Body of pancreas (tissue), 4 donors: Measurements from ENCODE around the gene TNFSF12.

Source experiments
- POLR2A ChIP-seq, 3 donors: fragments of 450-650 bp; IDR thresholded peaks; one replicate each; pipeline ENCODE4 v1.6.1; 2016; ENCODE audit warnings: antibody characterized with exemption in 3 of 3, mild to moderate bottlenecking in 2 of 3
- TF ChIP-seq, protein P1 (sequence below), 7 experiments: fragments of 450-650 bp in 4 of 7; fragments of 200-600 bp in 3 of 7; sonication (generic) in 3 of 7; IDR thresholded peaks; one replicate each; pipeline ENCODE4 v1.5.1; 2016 to 2019; ENCODE audit warnings: antibody characterized with exemption in 7 of 7

- TF ChIP-seq POLR2A (IDR thresholded peaks at IDR 0.05), result no peak
- TF ChIP-seq, protein P1, sequence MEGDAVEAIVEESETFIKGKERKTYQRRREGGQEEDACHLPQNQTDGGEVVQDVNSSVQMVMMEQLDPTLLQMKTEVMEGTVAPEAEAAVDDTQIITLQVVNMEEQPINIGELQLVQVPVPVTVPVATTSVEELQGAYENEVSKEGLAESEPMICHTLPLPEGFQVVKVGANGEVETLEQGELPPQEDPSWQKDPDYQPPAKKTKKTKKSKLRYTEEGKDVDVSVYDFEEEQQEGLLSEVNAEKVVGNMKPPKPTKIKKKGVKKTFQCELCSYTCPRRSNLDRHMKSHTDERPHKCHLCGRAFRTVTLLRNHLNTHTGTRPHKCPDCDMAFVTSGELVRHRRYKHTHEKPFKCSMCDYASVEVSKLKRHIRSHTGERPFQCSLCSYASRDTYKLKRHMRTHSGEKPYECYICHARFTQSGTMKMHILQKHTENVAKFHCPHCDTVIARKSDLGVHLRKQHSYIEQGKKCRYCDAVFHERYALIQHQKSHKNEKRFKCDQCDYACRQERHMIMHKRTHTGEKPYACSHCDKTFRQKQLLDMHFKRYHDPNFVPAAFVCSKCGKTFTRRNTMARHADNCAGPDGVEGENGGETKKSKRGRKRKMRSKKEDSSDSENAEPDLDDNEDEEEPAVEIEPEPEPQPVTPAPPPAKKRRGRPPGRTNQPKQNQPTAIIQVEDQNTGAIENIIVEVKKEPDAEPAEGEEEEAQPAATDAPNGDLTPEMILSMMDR (IDR thresholded peaks at IDR 0.05), result no peak
Measured at GRCh38 chr17:7541074-7541621, 7.7 kb upstream of the TNFSF12 start.
